ENCODE data around the gene PDCD10.
A peak's percentile ranks its signal among the peaks of the same experiment; 100 is the strongest.

PDCD10 gene

GRCh38 chr3:167694121-167694520 lies 40.6 kb downstream of the PDCD10 start:
- CTCF ChIA-PET = no interaction called here

GRCh38 chr3:167691366-167691765 lies 43.3 kb downstream of the PDCD10 start:
- CTCF ChIA-PET = interaction anchor here (0.5 kb wide), 1 partner anchor 58 kb away, joined by 3 read pairs; no protein-coding TSS in a partner anchor
- DNase-seq (ENCODE audit: extremely low spot score) = no peak

More at GRCh38 chr3:167694121-167694520, 40.6 kb downstream of the PDCD10 start:
- no peak for DNase-seq (ENCODE audit: extremely low spot score)
- POLR2A ChIA-PET = interaction anchor here (0.5 kb wide), 1 partner anchor 43 kb away, joined by 3 read pairs; no protein-coding TSS in a partner anchor
- no peak for TF ChIP-seq ZNF384 (IDR thresholded peaks at IDR 0.05)
- no peak for TF ChIP-seq BHLHE40 (IDR thresholded peaks at IDR 0.05; ENCODE audit: borderline replicate concordance)
- TF ChIP-seq ELF4 (IDR thresholded peaks at IDR 0.05) = no peak
- TF ChIP-seq, protein P1, sequence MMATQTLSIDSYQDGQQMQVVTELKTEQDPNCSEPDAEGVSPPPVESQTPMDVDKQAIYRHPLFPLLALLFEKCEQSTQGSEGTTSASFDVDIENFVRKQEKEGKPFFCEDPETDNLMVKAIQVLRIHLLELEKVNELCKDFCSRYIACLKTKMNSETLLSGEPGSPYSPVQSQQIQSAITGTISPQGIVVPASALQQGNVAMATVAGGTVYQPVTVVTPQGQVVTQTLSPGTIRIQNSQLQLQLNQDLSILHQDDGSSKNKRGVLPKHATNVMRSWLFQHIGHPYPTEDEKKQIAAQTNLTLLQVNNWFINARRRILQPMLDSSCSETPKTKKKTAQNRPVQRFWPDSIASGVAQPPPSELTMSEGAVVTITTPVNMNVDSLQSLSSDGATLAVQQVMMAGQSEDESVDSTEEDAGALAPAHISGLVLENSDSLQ (IDR thresholded peaks at IDR 0.05) = no peak
- no peak for TF ChIP-seq LEF1 (IDR thresholded peaks at IDR 0.05; ENCODE audit: borderline replicate concordance)
- TF ChIP-seq TARDBP (IDR thresholded peaks at IDR 0.05) = no peak
- no peak for TF ChIP-seq SP1 (IDR thresholded peaks at IDR 0.05)
- TF ChIP-seq NFRKB (IDR thresholded peaks at IDR 0.05) = no peak
- TF ChIP-seq FOXK2 (IDR thresholded peaks at IDR 0.05) = no peak
- TF ChIP-seq SUZ12 (IDR thresholded peaks at IDR 0.05) = no peak
- no peak for TF ChIP-seq FOXA1 (IDR thresholded peaks at IDR 0.05)
- no peak for TF ChIP-seq FOXM1 (IDR thresholded peaks at IDR 0.05; ENCODE audit: borderline replicate concordance)
- TF ChIP-seq ARNT (IDR thresholded peaks at IDR 0.05) = no peak
- no peak for TF ChIP-seq L3MBTL2 (conservative IDR thresholded peaks at IDR 0.05)
- TF ChIP-seq CTBP1 (IDR thresholded peaks at IDR 0.05; ENCODE audit: borderline replicate concordance) = no peak
- no peak for TF ChIP-seq HDGF (IDR thresholded peaks at IDR 0.05; ENCODE audit: borderline replicate concordance)

DNA sequence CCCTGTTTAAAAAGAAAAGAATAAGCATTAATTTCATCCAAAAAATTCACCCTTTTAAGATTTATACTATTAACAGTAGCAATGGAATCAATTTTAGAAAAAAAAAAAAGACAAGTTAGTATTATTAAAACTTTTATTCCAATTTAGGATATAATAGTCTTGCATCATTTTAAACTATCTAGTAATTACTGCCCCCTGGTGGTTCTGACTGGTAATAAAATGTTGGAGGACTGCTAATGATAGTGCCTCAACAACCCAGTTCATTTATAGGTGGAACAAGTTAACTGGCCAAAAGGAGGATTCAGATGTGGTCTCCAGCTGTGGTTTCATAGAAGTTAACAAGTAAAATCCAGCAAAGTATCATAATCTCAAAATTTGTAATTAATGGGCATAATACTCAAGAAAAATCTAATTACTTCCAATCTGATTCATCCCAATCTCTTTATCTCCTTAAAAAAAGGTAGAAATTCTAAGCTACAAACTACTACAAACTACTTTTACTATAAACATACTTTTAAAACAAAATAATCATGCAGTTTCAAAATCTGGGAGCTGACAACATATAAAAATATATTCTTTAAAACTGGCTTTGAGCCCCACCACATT lies 50.2 kb downstream of the PDCD10 start:
- ChIA-PET CTCF (interaction anchor here (0.7 to 0.9 kb wide), 2 partner anchors 15 to 276 kb away, joined by 3 to 5 read pairs; no protein-coding TSS in a partner anchor), POLR2A (no interaction called here)
- DNase-seq (ENCODE audit: extremely low spot score) = peak; percentile 44
- TF ChIP-seq FOXK2 (IDR thresholded peaks at IDR 0.05) = no peak
- no peak for TF ChIP-seq FOXM1 (IDR thresholded peaks at IDR 0.05; ENCODE audit: borderline replicate concordance)
- TF ChIP-seq BHLHE40 (IDR thresholded peaks at IDR 0.05; ENCODE audit: borderline replicate concordance) = no peak
- no peak for TF ChIP-seq ARNT (IDR thresholded peaks at IDR 0.05)
- no peak for TF ChIP-seq HDGF (IDR thresholded peaks at IDR 0.05; ENCODE audit: borderline replicate concordance)
- TF ChIP-seq SUZ12 (IDR thresholded peaks at IDR 0.05) = no peak
- TF ChIP-seq ZNF384 (IDR thresholded peaks at IDR 0.05) = no peak
- no peak for TF ChIP-seq CTBP1 (IDR thresholded peaks at IDR 0.05; ENCODE audit: borderline replicate concordance)
- TF ChIP-seq NFRKB (IDR thresholded peaks at IDR 0.05) = no peak
- TF ChIP-seq, protein P1 (IDR thresholded peaks at IDR 0.05) = no peak
- TF ChIP-seq TARDBP (IDR thresholded peaks at IDR 0.05) = no peak
- no peak for TF ChIP-seq ELF4 (IDR thresholded peaks at IDR 0.05)
- no peak for TF ChIP-seq SP1 (IDR thresholded peaks at IDR 0.05)
- no peak for TF ChIP-seq FOXA1 (IDR thresholded peaks at IDR 0.05)
- no peak for TF ChIP-seq L3MBTL2 (conservative IDR thresholded peaks at IDR 0.05)
- TF ChIP-seq LEF1 (IDR thresholded peaks at IDR 0.05; ENCODE audit: borderline replicate concordance) = no peak

More at GRCh38 chr3:167691366-167691765, 43.3 kb downstream of the PDCD10 start:
- TF ChIP-seq SP1 (IDR thresholded peaks at IDR 0.05) (no peak), FOXK2 (IDR thresholded peaks at IDR 0.05) (no peak), BHLHE40 (IDR thresholded peaks at IDR 0.05; ENCODE audit: borderline replicate concordance) (no peak)
- POLR2A ChIA-PET = no interaction called here

GRCh38 chr3:167679526-167679925 lies 55.2 kb downstream of the PDCD10 start:
- TF ChIP-seq LEF1 (IDR thresholded peaks at IDR 0.05; ENCODE audit: borderline replicate concordance) (no peak), ZNF384 (IDR thresholded peaks at IDR 0.05) (no peak)
- POLR2A ChIA-PET = no interaction called here
- DNase-seq (ENCODE audit: extremely low spot score) = no peak
- CTCF ChIA-PET = no interaction called here

DNA sequence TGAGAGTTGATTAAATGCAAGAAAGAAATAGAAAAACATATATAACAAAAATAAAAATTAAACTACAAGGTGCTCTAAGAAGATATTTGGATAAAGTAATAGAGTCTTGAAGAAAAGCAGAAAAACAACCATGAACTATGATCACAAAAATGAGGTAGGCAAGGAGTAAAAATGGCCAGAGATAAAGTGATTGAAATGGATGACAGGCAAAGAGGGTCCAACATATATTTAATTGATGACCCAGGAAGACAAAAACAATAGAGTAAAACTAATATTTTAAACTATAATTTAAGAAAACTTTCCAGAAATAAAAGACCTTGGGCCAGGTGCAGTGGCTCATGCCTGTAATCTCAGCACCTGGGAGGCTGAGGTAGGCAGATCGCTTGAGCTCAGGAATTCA lies 58.8 kb downstream of the PDCD10 start:
- CTCF ChIA-PET = no interaction called here
- no peak for TF ChIP-seq SUZ12 (IDR thresholded peaks at IDR 0.05)
- TF ChIP-seq ZNF384 (IDR thresholded peaks at IDR 0.05) = no peak
- TF ChIP-seq FOXK2 (IDR thresholded peaks at IDR 0.05) = no peak
- TF ChIP-seq ELF4 (IDR thresholded peaks at IDR 0.05) = no peak
- TF ChIP-seq, protein P1 (IDR thresholded peaks at IDR 0.05) = no peak
- no peak for TF ChIP-seq LEF1 (IDR thresholded peaks at IDR 0.05; ENCODE audit: borderline replicate concordance)
- TF ChIP-seq ARNT (IDR thresholded peaks at IDR 0.05) = no peak
- TF ChIP-seq TARDBP (IDR thresholded peaks at IDR 0.05) = no peak
- no peak for TF ChIP-seq CTBP1 (IDR thresholded peaks at IDR 0.05; ENCODE audit: borderline replicate concordance)
- no peak for TF ChIP-seq BHLHE40 (IDR thresholded peaks at IDR 0.05; ENCODE audit: borderline replicate concordance)
- no peak for TF ChIP-seq FOXM1 (IDR thresholded peaks at IDR 0.05; ENCODE audit: borderline replicate concordance)
- TF ChIP-seq L3MBTL2 (conservative IDR thresholded peaks at IDR 0.05) = no peak
- no peak for TF ChIP-seq HDGF (IDR thresholded peaks at IDR 0.05; ENCODE audit: borderline replicate concordance)
- TF ChIP-seq FOXA1 (IDR thresholded peaks at IDR 0.05) = no peak
- TF ChIP-seq SP1 (IDR thresholded peaks at IDR 0.05) = no peak
- TF ChIP-seq NFRKB (IDR thresholded peaks at IDR 0.05) = no peak
- POLR2A ChIA-PET = no interaction called here
- no peak for DNase-seq (ENCODE audit: extremely low spot score)

- POLR2A ChIA-PET = no interaction called here
- CTCF ChIA-PET = no interaction called here
- TF ChIP-seq ELF4 (IDR thresholded peaks at IDR 0.05) (no peak), SUZ12 (IDR thresholded peaks at IDR 0.05) (no peak), L3MBTL2 (conservative IDR thresholded peaks at IDR 0.05) (no peak), SP1 (IDR thresholded peaks at IDR 0.05) (no peak), HDGF (IDR thresholded peaks at IDR 0.05; ENCODE audit: borderline replicate concordance) (no peak), BHLHE40 (IDR thresholded peaks at IDR 0.05; ENCODE audit: borderline replicate concordance) (no peak), ZNF384 (IDR thresholded peaks at IDR 0.05) (no peak), LEF1 (IDR thresholded peaks at IDR 0.05; ENCODE audit: borderline replicate concordance) (no peak), TARDBP (IDR thresholded peaks at IDR 0.05) (no peak), CTBP1 (IDR thresholded peaks at IDR 0.05; ENCODE audit: borderline replicate concordance) (no peak)
- TF ChIP-seq, protein P1 (IDR thresholded peaks at IDR 0.05) = no peak
- no peak for DNase-seq (ENCODE audit: extremely low spot score)
Measured at GRCh38 chr3:167673221-167673620, 61.5 kb downstream of the PDCD10 start.

Measured in HEK293T (cell line).